UCSD-AML1 (cell line): ENCODE data around the gene NACAD.

Experiments
- DNase-seq: peaks from one replicate; lab custom pipeline; 2025; ENCODE audit not compliant: unreplicated experiment; lab: John Stamatoyannopoulos, UW

NACAD gene

DNA sequence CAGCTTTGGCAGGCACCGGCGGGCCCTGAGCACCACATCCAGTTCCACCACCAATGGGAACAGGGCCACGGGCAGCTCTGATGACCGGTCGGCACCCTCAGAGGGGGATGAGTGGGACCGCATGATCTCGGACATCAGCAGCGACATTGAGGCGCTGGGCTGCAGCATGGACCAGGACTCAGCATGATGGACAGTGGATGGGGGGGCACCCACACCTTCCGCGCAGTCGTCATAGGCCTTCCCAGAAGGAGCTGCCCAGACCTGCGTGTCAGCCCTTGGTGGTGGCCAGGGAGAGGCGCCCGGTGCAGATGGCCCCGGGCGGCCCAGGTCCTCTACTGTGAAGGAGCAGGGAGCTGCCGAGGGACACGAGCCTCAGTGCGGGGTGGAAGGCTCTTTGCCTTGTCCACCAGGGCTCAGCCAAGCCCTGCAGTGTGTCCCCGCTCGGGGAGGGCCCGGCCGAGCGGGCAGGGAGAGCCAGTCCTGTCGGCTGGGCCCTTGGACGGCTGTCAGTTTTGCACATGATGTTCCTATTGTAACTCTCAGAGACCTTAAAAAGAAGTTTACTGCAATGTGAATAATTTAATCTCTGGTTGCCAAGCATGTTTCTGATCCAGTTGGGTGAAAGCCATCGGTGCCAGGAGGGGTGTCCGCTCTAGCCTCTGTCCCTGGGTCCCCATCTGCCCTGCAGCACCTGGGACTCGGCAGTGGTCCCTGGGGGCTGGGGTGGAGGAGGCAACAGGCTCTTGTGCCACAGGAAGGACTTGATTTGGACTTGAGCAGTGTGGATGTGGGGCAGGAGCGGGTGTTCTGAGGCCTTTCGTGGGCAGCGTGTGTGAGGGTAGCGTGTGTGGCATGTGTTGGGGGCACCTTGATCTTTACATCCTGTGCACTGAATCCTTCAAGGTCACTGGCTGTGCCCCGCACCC, 12.6 kb downstream of the NACAD start:
- DNase-seq, result no peak

DNA sequence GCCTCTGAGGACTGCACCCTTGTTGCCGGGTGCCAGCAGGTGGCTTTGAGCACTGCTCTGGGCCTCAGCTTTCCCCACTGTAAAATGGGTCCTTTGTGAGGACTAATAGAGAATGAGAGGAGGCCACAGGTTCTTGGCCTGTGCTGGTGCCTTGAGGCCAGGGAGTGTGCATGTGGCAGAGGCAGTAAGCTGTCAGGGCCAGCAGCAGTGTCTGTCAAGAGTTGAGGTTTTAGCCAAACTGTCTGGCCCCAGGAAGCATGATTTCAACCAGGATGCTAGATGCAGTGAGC, 13.5 kb downstream of the NACAD start:
- no peak for DNase-seq

DNA sequence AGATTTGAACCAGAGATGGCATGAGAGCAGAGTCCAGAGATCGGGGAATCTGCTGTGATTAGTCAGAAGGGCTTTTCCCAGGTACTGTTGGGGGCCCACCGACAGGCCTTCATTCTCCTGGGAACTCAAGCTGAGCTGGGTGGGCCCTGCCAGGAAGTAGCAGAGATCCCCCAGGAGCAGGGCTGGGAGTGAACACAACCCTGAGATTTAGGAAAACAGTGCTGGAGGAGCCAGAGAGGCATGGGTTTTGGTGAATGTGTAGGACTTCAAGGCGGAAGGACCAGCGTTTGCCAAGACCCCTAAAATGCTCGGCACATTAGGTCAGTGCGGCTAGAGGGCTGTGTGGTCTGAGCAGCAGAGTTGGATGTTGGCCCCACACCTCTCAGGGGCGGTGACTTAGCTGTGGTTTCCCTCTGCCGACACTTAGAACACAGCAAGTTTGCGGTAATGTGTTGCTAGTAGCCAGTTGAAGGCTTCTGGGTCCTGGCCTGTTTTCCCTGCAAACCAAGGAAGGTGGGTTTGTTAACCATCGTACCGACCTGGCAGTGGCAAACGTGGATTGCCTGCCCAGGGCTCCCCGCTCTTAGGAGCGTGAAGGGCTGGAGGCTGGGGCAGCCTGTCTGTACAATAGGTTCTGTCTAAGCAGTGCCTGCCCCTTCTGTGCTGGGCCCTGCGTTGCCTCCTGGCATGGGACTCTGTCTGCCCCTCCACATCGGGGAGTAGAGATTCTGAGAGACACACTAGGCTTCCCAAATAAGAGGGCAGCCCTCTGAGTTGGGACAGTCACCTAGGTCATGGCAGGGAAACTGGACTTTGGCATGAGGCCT, 14.0 kb downstream of the NACAD start:
- no peak for DNase-seq

GRCh38 chr7:45073786-45074527, 14.8 kb downstream of the NACAD start:
- DNase-seq, result no peak

- no peak for DNase-seq
Measured at GRCh38 chr7:45073031-45073785, 15.6 kb downstream of the NACAD start.

GRCh38 chr7:45072131-45073030, 16.4 kb downstream of the NACAD start:
- DNase-seq, result no peak

DNA sequence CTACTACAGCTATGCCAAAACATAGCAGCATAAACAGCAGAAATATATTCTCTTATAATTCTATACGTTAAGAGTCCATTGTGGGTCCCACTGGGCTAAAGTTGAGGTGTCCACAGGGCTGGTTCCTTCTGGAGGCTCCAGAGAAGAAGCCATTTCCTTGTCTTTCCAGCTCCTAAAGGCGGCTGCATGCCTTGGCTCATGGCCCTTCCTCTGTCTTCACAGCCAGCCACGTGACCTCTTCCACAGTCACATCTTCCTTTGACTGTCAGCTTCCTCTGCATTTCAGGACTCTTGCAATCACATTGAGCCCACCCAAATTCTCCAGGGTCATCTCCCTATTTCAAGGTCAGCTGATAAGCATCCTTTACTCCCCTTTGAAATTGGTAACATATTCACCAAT, 17.2 kb downstream of the NACAD start:
- DNase-seq, result no peak

- DNase-seq, result no peak
Measured at GRCh38 chr7:45070254-45070642, 18.5 kb downstream of the NACAD start.

DNA sequence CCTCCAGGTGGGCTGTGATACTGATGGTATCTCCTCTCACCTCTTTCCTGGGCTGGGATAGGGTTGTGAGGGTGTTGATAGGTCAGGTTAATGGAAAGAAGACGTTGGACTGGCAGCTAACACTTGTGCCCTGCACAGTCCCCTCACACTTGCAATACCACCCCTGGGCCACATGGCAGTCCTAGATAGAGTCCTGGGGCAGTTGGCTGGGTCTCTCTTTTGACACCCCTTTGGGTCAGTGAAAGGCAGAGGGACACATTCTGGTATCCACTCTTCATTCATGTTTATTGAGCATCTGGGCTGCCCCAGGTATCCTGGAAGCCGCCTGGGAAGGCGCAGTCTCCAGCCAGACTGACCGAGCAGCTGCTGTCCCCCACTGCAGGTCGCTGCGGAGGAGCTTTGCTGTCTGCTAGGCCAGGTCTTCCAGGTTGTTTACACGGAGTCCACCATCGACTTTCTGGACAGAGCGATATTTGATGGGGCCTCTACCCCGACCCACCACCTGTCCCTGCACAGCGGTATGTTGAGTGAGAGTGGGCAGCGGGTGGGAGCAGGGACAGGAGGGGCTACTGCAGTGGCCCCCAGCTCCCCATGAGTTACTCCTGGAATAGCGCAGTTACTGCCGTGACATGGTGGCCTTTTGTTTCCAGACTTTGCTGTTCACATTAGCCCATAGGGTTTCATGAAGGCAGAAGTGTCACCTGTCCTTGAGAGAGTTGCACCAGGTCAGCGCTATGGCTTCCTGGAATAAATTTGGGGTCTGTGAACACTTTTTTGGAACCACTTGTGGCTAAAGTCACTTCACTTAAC, 19.1 kb downstream of the NACAD start:
- DNase-seq, result no peak

GRCh38 chr7:45068236-45069023, 20.3 kb downstream of the NACAD start:
- no peak for DNase-seq

GRCh38 chr7:45067582-45067981, 21.2 kb downstream of the NACAD start:
- no peak for DNase-seq

DNA sequence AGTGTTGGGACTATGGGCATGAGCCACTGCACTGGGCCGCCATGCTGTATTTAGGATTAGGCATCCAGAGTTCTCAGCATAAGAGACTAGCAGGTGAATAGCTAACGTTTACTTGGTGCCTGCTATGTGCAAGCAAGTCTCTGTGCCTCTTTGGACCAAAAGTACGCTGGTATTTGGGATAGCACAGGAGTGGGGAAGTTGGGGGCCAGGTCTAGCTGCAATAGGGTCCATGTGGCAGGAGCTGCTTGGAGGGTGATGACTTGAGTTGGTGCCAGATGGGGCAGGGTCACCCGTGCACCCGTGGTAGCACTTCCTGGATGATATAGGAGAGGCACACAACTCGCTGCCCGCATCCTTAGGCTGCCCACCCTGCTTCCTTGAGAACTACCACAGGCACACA, 22.4 kb downstream of the NACAD start:
- DNase-seq, result no peak

DNA sequence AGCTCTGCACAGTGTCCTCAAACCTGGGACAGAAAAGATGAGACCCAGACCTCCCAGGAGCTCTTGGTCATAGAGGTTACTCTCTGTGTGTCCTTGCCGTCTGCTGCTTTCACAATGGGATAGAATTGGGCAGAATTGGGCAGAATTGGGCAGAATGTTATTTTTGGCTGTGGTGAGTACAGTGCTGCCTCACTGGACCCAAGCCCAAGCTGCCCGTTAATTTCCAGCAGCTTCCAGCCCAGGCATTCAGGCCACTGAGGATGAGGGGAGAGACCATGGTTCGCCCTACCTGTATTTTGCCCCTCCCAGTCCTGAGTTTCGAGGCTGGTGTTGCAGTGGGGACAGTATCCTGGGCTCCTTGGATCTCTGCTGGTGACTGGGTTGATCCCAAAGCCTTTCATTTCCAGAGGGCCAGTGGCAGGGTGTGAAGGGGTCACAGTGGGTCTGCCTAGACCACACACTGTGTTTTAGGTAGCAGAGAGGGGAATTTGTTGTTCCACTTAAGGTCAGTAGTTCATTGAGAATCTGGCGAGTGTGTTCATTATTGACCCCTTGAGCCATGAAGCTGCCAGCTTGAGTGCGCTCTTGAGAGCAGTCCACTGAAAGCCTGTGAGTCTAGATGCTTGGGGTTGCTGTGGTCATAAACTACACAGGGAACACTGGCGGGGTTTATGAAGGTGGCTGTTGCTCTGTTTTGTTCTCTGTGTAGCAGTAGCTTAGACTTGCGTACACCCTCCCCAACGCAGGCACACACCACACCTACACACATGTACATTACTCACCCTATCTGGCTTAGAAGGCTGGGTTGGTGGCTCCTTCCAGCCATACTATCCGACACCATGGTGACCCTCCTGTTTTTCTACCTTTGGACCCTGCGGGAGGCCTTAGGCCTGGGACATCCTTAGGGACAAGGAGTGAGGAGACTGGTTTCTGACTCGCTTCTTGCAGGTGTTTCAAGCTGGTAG, 23.5 kb downstream of the NACAD start:
- no peak for DNase-seq

GRCh38 chr7:45064047-45064725, 24.6 kb downstream of the NACAD start:
- DNase-seq, result no peak

- no peak for DNase-seq
Measured at GRCh38 chr7:45061806-45062425, 26.9 kb downstream of the NACAD start.

DNA sequence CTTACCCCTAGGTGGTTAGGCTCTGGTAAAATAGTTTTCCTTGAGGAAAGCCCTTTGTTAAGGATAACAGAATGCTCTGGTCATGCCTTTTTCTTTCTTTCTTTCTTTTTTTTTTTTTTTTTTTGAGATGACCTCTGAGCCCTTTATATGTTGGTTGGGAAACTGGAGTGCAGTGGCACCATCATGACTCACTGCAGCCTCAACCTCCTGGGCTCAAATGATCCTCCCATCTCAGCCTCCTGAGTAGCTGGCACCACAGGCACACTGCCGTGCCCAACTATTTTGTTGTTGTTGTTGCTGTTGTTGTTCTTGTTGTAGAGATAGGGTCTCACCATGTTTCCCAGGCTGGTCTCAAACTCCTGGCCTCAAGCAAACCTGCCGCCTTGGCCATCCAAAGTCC, 27.4 kb downstream of the NACAD start:
- DNase-seq, result no peak
